Stimulated activated CD4-positive, alpha-beta T cell treated with anti-CD3 and anti-CD28 coated beads, Interleukin-15, amount 100 ng/mL, for 24 hours (primary cell): Measurements from ENCODE around the gene CTSK.
"Not testable (repeated sequence)": the region's sequence is repeated elsewhere in the genome, so short reads cannot be mapped to it uniquely, and the experiment has no call there.

ENCODE experiments used
- DNase-seq: peaks from one replicate; pipeline ENCODE4 v3.0.0-alpha.2; 2020

CTSK gene

GRCh38 chr1:150808121-150808520 lies at the start of gene CTSK:
Gene CTSK (minus strand): TSS chr1:150808260. CDS start chr1:150806805, 1,455 bp downstream.
- DNase-seq: no peak

GRCh38 chr1:150852734-150853133 lies 44.7 kb upstream of the CTSK start:
- not testable (repeated sequence) for DNase-seq

GRCh38 chr1:150850801-150851362 lies 42.8 kb upstream of the CTSK start:
- DNase-seq: not testable (repeated sequence)

DNA sequence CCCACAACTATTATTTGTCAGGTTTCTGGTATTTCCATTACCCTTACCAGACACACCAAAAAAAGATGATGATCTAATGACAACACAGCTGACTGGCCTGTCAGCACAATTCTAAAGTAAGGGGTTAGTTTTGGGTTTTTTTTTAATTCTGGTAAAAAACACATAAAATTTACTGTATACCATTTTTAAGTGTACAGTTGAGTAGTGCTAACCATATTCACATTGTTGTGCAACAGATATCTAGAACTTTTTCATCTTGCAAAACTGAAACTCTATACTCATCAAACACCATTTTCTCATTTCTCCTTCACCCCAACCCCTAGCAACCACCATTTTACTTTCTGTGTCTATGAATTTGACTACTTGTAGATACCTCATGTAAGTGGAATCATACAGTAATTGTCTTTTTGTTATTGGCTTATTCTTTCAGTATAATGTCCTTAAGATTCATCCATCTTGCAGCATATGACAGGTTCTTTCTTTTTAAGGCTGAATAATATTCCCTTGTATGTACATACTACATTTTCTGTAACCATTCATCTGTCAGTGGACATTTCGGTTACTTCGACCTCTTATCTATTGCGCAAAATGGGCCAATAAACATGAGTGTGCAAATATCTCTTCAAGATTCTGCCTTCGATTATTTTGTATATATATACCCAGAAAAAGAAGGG lies 38.5 kb upstream of the CTSK start:
- no peak for DNase-seq

- no peak for DNase-seq
Measured at GRCh38 chr1:150843474-150843873, 35.4 kb upstream of the CTSK start.

- DNase-seq: no peak
Measured at GRCh38 chr1:150842964-150843363, 34.9 kb upstream of the CTSK start.

GRCh38 chr1:150842343-150842742 lies 34.3 kb upstream of the CTSK start:
- no peak for DNase-seq

- no peak for DNase-seq
Measured at GRCh38 chr1:150841626-150842025, 33.6 kb upstream of the CTSK start.

- not testable (repeated sequence) for DNase-seq
Measured at GRCh38 chr1:150840850-150841249, 32.8 kb upstream of the CTSK start.

- no peak for DNase-seq
Measured at GRCh38 chr1:150836129-150836773, 28.2 kb upstream of the CTSK start.

DNA sequence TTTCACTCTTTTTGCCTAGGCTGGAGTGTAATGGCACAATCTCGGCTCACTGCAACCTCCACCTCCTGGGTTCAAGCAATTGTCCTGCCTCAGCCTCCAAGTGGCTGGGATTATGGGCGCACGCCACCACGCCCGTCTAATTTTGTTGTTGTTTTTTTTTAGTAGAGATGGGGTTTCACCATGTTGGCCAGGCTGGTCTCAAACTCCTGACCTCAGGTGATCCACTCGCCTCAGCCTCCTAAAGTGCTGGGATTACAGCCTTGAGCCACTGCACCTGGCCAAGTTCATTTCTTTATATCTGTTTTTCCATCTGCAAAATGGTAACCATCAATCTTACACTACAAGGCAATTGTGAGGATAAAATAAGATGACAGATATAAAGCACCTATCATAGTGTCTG lies 25.9 kb upstream of the CTSK start:
- not testable (repeated sequence) for DNase-seq

- no peak for DNase-seq
Measured at GRCh38 chr1:150832597-150832996, 24.5 kb upstream of the CTSK start.

- no peak for DNase-seq
Measured at GRCh38 chr1:150829751-150830150, 21.7 kb upstream of the CTSK start.

DNA sequence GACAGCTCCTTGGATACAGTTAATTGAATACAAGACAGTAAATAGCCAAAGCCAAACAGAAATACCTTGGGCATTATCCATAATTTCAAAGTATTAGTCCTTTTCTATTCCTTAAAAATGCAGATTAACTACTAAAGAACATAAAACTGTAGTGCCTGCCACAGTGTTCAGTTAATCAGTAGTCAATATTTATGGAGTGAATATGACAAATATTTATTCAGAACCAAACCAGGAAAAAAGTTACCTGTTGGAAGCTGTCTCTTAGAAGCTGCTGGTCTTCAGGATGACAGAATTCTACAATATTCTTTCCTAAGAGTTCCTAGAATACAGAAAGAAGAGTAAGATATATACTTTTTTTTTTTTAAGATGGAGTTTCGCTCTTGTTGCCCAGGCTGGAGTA lies 18.2 kb upstream of the CTSK start:
- DNase-seq: no peak

GRCh38 chr1:150820730-150821512 lies 12.9 kb upstream of the CTSK start:
- no peak for DNase-seq

- DNase-seq: no peak
Measured at GRCh38 chr1:150815871-150816270, 7.8 kb upstream of the CTSK start.

DNA sequence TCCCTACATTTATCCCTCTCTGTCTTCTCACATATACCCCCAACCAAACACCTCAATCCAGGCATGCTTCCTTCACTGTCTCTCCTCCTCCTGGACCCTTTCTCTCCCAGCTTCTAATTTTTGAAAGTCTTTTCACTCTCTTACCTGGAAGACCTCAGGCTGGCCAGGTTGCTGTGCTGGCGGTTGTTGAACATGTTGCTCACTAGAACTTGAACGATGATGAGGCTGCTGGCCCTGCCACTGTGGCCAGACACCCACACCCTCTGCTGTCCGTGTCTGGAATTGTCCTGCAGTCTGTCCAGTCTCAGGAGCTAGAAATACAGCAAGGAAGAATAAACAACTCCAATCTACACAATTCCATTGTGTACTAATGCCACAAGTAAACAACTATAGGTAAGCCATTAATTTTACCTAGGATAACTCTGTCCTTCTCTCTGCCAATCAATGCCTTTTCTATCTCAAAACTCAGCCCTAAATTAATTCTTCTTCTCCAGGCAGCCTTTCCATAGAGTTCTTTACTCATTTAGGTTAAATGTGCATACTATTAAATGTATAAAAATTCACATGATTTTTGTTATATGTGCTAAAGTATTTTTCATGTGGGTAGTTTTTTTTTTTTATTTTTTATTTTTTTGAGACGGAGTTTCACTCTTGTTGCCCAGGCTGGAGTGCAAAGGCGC lies 5.1 kb upstream of the CTSK start:
- peak; percentile 32 for DNase-seq

GRCh38 chr1:150810958-150811659 lies 3.0 kb upstream of the CTSK start:
- DNase-seq: no peak

DNA sequence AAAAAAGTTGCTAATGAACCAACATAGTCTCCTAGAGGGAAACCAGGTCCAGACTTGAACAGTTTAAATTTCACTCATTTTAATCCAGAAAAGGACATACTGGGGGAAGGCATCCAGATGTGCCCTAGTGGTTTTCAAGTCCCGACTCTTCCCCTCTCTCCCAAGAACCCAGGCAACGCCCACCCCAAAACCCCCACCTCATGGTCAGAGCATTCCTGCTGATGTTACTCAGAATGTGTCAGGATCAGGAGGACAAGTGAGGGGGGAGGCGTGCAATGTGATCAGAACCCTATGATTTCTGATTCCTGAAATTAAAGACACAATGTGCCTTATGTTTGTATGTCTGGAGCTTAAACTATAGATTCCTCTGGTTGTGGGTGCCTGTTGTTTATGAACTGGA lies 1.6 kb upstream of the CTSK start:
- no peak for DNase-seq

DNA sequence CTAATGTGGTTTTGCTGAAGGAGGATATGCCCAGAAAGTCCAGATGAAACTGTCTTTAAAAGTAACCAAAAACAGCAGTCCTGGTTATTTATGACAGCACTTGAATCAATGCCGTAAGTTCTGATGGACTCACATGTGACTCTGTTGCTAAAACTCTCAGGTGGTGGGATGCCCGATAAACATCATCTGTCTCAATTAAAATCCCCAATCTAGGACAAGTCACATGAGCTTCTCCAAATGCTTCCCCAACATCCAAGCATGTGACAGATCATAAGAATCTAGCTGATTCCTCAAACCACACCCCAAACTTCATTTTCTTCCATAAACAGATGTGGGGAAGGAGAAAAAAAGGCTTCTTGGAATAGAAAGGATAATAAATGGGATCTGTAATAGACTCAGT lies 786 bp upstream of the CTSK start:
- no peak for DNase-seq

- no peak for DNase-seq
Measured at GRCh38 chr1:150807249-150808023, 624 bp downstream of the CTSK start.

GRCh38 chr1:150805899-150806298 lies 2.2 kb downstream of the CTSK start:
- DNase-seq: no peak
